IPS DF 6.9 (cell line): ENCODE data around the gene FAM184B.

Experiments used
- DNase-seq: peaks from one replicate; pipeline ENCODE4 v3.0.0-alpha.2; 2013; ENCODE audit warnings: low read depth, low spot score
- H3K27ac ChIP-seq: one replicate; pipeline ENCODE4 v1.5.1; 2013; ENCODE audit warnings: low read length, control low read depth
- H3K27me3 ChIP-seq: 2 replicates; pipeline ENCODE4 v1.6.1; 2013; ENCODE audit warnings: mild to moderate bottlenecking, low read length; ENCODE audit not compliant: control insufficient read depth, insufficient read depth
- H3K36me3 ChIP-seq: 2 replicates; pipeline ENCODE4 v1.6.1; 2013; ENCODE audit warnings: low read length; ENCODE audit not compliant: control insufficient read depth, insufficient read depth
- H3K4me1 ChIP-seq: 2 replicates; pipeline ENCODE4 v1.6.1; 2013; ENCODE audit warnings: low read length; ENCODE audit not compliant: control insufficient read depth, insufficient read depth
- H3K4me3 ChIP-seq: 2 replicates; pipeline ENCODE4 v1.5.1; 2013; ENCODE audit warnings: mild to moderate bottlenecking, low read length
- H3K9me3 ChIP-seq: 2 replicates; pipeline ENCODE4 v1.6.1; 2013; ENCODE audit warnings: low read length, inconsistent platforms; ENCODE audit not compliant: control insufficient read depth, insufficient read depth
- WGBS: extraction: QIAGEN DNeasy Blood & Tissue Kit; methylation state at CpG from one replicate; pipeline ENCODE4 v1.1.7; 2013; ENCODE audit warnings: mixed read lengths, missing lambda C conversion rate; ENCODE audit not compliant: insufficient read length, insufficient coverage; 5-methylcytosine and 5-hydroxymethylcytosine counted together

Gene FAM184B

GRCh38 chr4:17761062-17761461, 20.4 kb downstream of the FAM184B start:
- WGBS, result no CpG with 5 or more reads among the region's 1 CpG
- Histone ChIP-seq H3K9me3 (peaks cover 2% of the 10 kb centered on the region; the same call in 1 of the 2 replicates), H3K27ac (no peak overlapping the region), H3K4me3 (no peak overlapping the region), H3K27me3 (no peaks in the 10 kb centered on the region), H3K4me1 (0 out of 2 replicates have a peak, but pooled peaks cover 1% of the 10 kb centered on the region), H3K36me3 (no peaks in the 10 kb centered on the region)
- DNase-seq, result no peak

DNA sequence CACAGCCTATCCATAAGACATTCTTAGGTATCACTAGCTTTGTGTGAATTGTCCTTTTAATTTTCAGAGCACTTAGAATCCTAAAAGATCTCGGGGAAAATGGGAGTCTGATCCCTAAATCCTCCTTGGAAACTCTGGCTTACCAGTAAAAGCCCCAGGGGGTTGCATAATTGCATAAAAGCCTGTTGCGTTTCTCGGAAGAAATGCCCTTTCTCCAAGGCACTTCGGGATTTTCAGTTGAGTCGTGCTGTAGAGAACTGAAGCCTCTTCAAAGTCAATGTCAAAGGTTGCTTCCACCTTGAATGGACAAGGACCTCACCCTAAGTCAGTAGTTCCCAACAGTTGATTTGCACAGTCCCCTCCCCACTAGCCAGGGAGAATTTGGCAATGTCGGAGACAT, 20.8 kb downstream of the FAM184B start:
- Histone ChIP-seq H3K4me1 (0 out of 2 replicates have a peak, but pooled peaks cover 1% of the 10 kb centered on the region), H3K27ac (no peak overlapping the region), H3K36me3 (no peaks in the 10 kb centered on the region), H3K4me3 (no peak overlapping the region), H3K27me3 (no peaks in the 10 kb centered on the region), H3K9me3 (no peaks in the 10 kb centered on the region)
- WGBS, result no CpG with 5 or more reads among the region's 6 CpGs
- no peak for DNase-seq

- H3K36me3 ChIP-seq, result no peaks in the 10 kb centered on the region
- no peak overlapping the region for H3K4me3 ChIP-seq
- no peak for DNase-seq
- H3K9me3 ChIP-seq, result no peaks in the 10 kb centered on the region
- H3K4me1 ChIP-seq, result 0 out of 2 replicates have a peak, but pooled peaks cover 1% of the 10 kb centered on the region
- no peak overlapping the region for H3K27ac ChIP-seq
- no CpG with 5 or more reads among the region's 5 CpGs for WGBS
- H3K27me3 ChIP-seq, result no peaks in the 10 kb centered on the region
Observed at GRCh38 chr4:17758485-17758884, 22.9 kb downstream of the FAM184B start.

DNA sequence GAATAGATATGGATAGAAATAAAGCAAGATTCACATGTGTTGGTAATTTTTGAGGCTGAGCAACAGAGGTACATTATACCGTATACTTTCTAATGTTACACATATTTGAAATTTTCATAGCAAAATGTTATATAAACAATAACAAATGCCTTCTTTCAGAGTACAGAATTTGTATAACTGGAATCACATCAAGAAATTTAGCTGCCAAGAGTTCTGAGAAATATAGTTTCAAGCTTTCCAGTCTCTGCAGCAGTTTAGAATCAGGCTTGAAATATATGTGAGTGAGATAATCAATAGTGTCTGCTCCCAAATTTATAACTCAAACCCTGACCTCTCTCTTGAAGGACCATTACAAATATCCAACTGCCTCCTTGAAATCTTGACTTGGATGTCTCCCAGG, 23.8 kb downstream of the FAM184B start:
- Histone ChIP-seq H3K4me3 (no peak overlapping the region), H3K27me3 (no peaks in the 10 kb centered on the region), H3K36me3 (no peaks in the 10 kb centered on the region), H3K4me1 (0 out of 2 replicates have a peak, but pooled peaks cover 1% of the 10 kb centered on the region), H3K9me3 (no peaks in the 10 kb centered on the region), H3K27ac (no peak overlapping the region)
- no peak for DNase-seq
- no CpG with 5 or more reads among the region's 1 CpG for WGBS

DNA sequence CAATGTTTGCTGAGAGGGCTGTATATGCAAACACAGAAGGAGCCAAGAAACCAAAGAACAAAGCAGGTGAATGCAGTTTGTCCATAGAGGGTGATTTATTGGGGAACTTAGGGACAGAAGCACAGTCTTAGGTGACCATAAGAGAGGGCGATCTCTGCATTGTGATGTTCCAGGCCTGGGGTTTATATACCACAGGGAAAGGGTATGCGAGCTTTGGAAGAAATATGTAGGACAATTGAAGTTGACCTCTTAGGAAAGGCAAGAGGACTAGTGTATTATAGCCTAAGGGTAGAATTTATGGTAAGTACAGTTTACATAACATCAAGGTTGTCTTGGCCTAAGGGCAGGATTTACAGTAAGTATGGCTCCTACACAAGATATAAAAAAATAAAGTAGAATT, 27.8 kb downstream of the FAM184B start:
- no peak overlapping the region for H3K27ac ChIP-seq
- H3K27me3 ChIP-seq, result no peaks in the 10 kb centered on the region
- H3K9me3 ChIP-seq, result no peaks in the 10 kb centered on the region
- H3K36me3 ChIP-seq, result no peaks in the 10 kb centered on the region
- no peak for DNase-seq
- no CpG with 5 or more reads among the region's 2 CpGs for WGBS
- no peaks in the 10 kb centered on the region for H3K4me1 ChIP-seq
- no peak overlapping the region for H3K4me3 ChIP-seq

DNA sequence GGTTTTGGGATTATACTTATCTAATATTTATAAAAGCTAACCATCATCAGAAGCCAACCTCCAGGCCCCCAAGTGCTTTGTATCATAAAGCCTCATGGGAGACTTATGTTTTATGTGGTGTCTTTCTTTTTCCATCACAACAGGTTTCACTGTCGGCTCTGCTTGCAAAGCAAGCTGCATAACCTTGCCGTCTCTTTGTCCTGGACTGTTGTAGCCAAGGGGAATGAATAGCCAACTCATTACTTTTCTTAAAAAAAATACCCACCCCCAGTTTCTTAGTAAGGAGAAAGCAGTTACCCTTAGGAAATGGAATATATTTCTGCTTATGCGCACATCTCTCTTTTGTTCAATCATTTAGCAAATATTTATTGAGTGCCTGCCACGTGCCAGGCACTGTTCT, 40.7 kb downstream of the FAM184B start:
- DNase-seq, result no peak
- no CpG with 5 or more reads among the region's 4 CpGs for WGBS

DNA sequence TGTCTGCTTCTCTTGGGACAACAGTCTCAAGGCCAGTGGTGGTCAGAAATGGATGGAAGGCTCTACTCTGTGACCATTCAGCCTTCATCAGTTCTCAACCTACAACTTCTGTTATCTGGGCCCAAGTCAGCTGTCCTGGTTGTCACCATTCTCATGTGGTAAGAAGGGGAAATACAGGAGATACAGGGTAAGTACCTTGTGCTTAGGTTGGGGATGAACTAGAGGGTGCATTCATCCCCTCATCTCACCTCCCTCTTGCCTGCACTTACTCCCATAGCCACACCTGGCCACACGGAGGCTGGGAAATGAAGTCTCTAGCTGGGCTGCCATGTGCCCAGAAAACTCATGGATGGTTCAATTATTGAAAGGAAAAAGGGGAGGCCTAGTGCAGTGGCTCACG, 44.9 kb downstream of the FAM184B start:
- Histone ChIP-seq H3K4me1 (no peaks in the 10 kb centered on the region), H3K4me3 (no peak overlapping the region), H3K9me3 (no peaks in the 10 kb centered on the region), H3K36me3 (no peaks in the 10 kb centered on the region), H3K27me3 (no peaks in the 10 kb centered on the region), H3K27ac (no peak overlapping the region)
- DNase-seq, result no peak
- WGBS, result no CpG with 5 or more reads among the region's 2 CpGs

More for the DNA sequence above, 40.7 kb downstream of the FAM184B start:
- H3K9me3 ChIP-seq, result no peaks in the 10 kb centered on the region
- no peak overlapping the region for H3K4me3 ChIP-seq
- no peak overlapping the region for H3K27ac ChIP-seq
- no peaks in the 10 kb centered on the region for H3K36me3 ChIP-seq
- H3K4me1 ChIP-seq, result no peaks in the 10 kb centered on the region
- no peaks in the 10 kb centered on the region for H3K27me3 ChIP-seq

DNA sequence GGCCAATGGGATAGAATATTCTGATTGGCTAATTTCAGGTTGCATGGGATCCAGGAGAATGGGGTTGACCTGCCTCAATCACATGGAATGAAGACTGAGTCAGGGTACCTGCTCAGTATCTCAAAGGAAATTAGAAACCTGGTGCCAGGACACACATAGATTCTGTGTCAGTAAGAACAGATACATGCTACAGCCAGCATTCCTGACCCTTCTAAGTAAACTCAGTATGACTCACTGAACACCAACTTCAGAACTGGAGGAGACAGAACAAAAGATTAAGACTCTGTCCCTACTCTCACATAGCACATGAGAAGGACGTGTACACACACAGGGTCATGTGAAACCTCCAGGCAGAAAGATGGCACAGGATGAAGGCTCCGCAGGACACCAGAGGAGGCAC, 54.5 kb downstream of the FAM184B start:
- no peaks in the 10 kb centered on the region for H3K36me3 ChIP-seq
- H3K27ac ChIP-seq, result no peak overlapping the region
- no peaks in the 10 kb centered on the region for H3K4me1 ChIP-seq
- no peaks in the 10 kb centered on the region for H3K9me3 ChIP-seq
- no CpG with 5 or more reads among the region's 2 CpGs for WGBS
- no peak overlapping the region for H3K4me3 ChIP-seq
- H3K27me3 ChIP-seq, result peaks cover 1% of the 10 kb centered on the region; the same call in 1 of the 2 replicates
- no peak for DNase-seq

GRCh38 chr4:17723648-17724047, 57.8 kb downstream of the FAM184B start:
- Histone ChIP-seq H3K9me3 (no peaks in the 10 kb centered on the region), H3K27ac (no peak overlapping the region), H3K36me3 (no peaks in the 10 kb centered on the region), H3K4me3 (no peak overlapping the region), H3K27me3 (peaks cover 1% of the 10 kb centered on the region; the same call in 1 of the 2 replicates), H3K4me1 (peaks cover 2% of the 10 kb centered on the region; the same call in 1 of the 2 replicates)
- WGBS, result no CpG with 5 or more reads among the region's 7 CpGs
- DNase-seq, result no peak

DNA sequence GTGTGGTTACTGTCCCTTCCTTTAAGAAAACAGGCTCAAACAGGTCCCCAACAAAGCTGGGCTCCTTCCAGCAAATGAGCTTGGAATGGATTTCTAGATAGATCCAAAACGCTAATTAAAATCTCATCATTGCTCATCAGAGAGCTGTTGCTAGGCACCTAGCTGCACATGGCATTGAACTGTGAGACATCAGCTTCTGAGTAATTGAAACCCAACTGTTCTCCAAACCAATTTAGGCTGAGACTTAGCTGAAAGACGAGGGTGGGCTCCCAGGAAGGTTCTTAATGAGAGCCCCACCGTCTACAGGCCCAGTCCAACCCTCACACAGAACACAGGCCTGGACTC, 59.1 kb downstream of the FAM184B start:
- no peaks in the 10 kb centered on the region for H3K9me3 ChIP-seq
- H3K27ac ChIP-seq, result no peak overlapping the region
- H3K27me3 ChIP-seq, result peaks cover 1% of the 10 kb centered on the region; the same call in 1 of the 2 replicates
- no peak overlapping the region for H3K4me3 ChIP-seq
- DNase-seq, result no peak
- peaks cover 2% of the 10 kb centered on the region; the same call in 1 of the 2 replicates for H3K4me1 ChIP-seq
- no CpG with 5 or more reads among the region's 3 CpGs for WGBS
- no peaks in the 10 kb centered on the region for H3K36me3 ChIP-seq
